ENCODE data around the gene MYOD1. TPM values are rescaled to one million over a fixed set of nuclear protein-coding genes. Genes with fewer than 3 reads are reported as not detected.

Gene MYOD1
- total RNA-seq, 4 donors from 2014 or later = not detected

- Histone ChIP-seq H3K36me3 (no peaks in the 10 kb centered on the region), H3K4me3 (no peak overlapping the region)
- WGBS, 2 donors (ENCODE audit: low coverage in 1 of 2) = 93% methylated on average over 5 of the region's 8 CpGs; no CpG with 5 or more reads in 1 of the 2 donors
Measured at GRCh38 chr11:17748044-17748443, 28.7 kb downstream of the MYOD1 start.

GRCh38 chr11:17748761-17749721, 29.7 kb downstream of the MYOD1 start:
- H3K4me1 ChIP-seq = no peaks in the 10 kb centered on the region
- WGBS, 2 donors (ENCODE audit: low coverage in 1 of 2) = 65 to 75% methylated on average over 4 to 6 of the region's 19 CpGs
- peaks cover 28% of the 10 kb centered on the region for H3K27me3 ChIP-seq
- no peak for ATAC-seq
- H3K4me3 ChIP-seq = no peak overlapping the region
- H3K9me3 ChIP-seq = no peaks in the 10 kb centered on the region
- no peak overlapping the region for H3K27ac ChIP-seq
- no peaks in the 10 kb centered on the region for H3K36me3 ChIP-seq
- TF ChIP-seq POLR2A (IDR thresholded peaks at IDR 0.05) (no peak), EP300 (IDR thresholded peaks at IDR 0.05) (no peak), POLR2AphosphoS5 (IDR thresholded peaks at IDR 0.05) (no peak), CTCF (IDR thresholded peaks at IDR 0.05) (no peak)

More at GRCh38 chr11:17748044-17748443, 28.7 kb downstream of the MYOD1 start:
- TF ChIP-seq CTCF (IDR thresholded peaks at IDR 0.05) (no peak), POLR2AphosphoS5 (IDR thresholded peaks at IDR 0.05) (no peak)
- Histone ChIP-seq H3K4me1 (no peaks in the 10 kb centered on the region), H3K27me3 (peaks cover 38% of the 10 kb centered on the region), H3K27ac (no peak overlapping the region), H3K9me3 (no peaks in the 10 kb centered on the region)
- no peak for ATAC-seq

GRCh38 chr11:17750013-17750800, 30.8 kb downstream of the MYOD1 start:
- Histone ChIP-seq H3K4me1 (no peaks in the 10 kb centered on the region), H3K27me3 (peaks cover 22% of the 10 kb centered on the region), H3K27ac (no peak overlapping the region), H3K4me3 (no peak overlapping the region), H3K9me3 (no peaks in the 10 kb centered on the region), H3K36me3 (no peaks in the 10 kb centered on the region)
- no peak for TF ChIP-seq CTCF (IDR thresholded peaks at IDR 0.05)
- TF ChIP-seq EP300 (IDR thresholded peaks at IDR 0.05) = no peak
- no peak for TF ChIP-seq POLR2A (IDR thresholded peaks at IDR 0.05)
- no peak for TF ChIP-seq POLR2AphosphoS5 (IDR thresholded peaks at IDR 0.05)
- no peak for ATAC-seq
- 56 to 62% methylated on average over 7 to 9 of the region's 13 CpGs for WGBS, 2 donors (ENCODE audit: low coverage in 1 of 2)

- H3K4me1 ChIP-seq = no peaks in the 10 kb centered on the region
- H3K27ac ChIP-seq = no peak overlapping the region
- no peaks in the 10 kb centered on the region for H3K36me3 ChIP-seq
- WGBS, 2 donors (ENCODE audit: low coverage in 1 of 2) = 79 to 80% methylated on average over 1 to 2 of the region's 2 CpGs
- ATAC-seq = no peak
- peaks cover 22% of the 10 kb centered on the region for H3K27me3 ChIP-seq
- H3K4me3 ChIP-seq = no peak overlapping the region
- TF ChIP-seq EP300 (IDR thresholded peaks at IDR 0.05) (no peak), CTCF (IDR thresholded peaks at IDR 0.05) (no peak), POLR2AphosphoS5 (IDR thresholded peaks at IDR 0.05) (no peak), POLR2A (IDR thresholded peaks at IDR 0.05) (no peak)
- no peaks in the 10 kb centered on the region for H3K9me3 ChIP-seq
Measured at GRCh38 chr11:17750801-17751165, 31.4 kb downstream of the MYOD1 start.

Measured in gastroesophageal sphincter (tissue), 4 donors.